ENCODE data around the gene PIAS2. TPM values are rescaled to one million over a fixed set of nuclear protein-coding genes. Genes with fewer than 3 reads are reported as not detected.

PIAS2 gene
- total RNA-seq, 1 experiment from 2014 or later: 30.6 TPM

DNA sequence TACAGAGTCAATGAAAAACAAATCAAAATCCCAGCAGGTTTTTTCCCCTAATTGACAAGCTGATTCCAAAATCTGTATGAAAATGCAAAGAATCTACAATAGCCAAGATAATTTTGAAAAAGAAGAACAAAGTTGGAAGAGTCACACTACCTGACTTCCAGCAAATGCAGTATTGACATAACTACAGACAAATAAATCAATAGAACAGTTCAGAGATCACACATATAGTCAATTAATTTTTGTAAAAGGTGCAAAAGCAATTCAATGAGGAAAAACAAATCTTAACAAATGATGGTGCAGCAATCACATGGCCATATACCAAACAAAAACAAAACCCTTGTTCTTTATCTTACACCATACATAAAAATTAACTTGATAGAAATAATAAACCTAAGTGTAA is 85.9 kb downstream of the PIAS2 start:
- TF ChIP-seq SIN3A (IDR thresholded peaks at IDR 0.05; ENCODE audit: borderline replicate concordance, insufficient read depth, low read depth, low read length) (no peak), POLR2AphosphoS5 (IDR thresholded peaks at IDR 0.05; ENCODE audit: low read depth, low read length) (no peak), TCF7L2 (IDR thresholded peaks at IDR 0.05; ENCODE audit: low read depth, low read length) (no peak)
- TF ChIP-seq, protein P1, sequence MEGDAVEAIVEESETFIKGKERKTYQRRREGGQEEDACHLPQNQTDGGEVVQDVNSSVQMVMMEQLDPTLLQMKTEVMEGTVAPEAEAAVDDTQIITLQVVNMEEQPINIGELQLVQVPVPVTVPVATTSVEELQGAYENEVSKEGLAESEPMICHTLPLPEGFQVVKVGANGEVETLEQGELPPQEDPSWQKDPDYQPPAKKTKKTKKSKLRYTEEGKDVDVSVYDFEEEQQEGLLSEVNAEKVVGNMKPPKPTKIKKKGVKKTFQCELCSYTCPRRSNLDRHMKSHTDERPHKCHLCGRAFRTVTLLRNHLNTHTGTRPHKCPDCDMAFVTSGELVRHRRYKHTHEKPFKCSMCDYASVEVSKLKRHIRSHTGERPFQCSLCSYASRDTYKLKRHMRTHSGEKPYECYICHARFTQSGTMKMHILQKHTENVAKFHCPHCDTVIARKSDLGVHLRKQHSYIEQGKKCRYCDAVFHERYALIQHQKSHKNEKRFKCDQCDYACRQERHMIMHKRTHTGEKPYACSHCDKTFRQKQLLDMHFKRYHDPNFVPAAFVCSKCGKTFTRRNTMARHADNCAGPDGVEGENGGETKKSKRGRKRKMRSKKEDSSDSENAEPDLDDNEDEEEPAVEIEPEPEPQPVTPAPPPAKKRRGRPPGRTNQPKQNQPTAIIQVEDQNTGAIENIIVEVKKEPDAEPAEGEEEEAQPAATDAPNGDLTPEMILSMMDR (IDR thresholded peaks at IDR 0.05): no peak
- TF ChIP-seq, protein P2, sequence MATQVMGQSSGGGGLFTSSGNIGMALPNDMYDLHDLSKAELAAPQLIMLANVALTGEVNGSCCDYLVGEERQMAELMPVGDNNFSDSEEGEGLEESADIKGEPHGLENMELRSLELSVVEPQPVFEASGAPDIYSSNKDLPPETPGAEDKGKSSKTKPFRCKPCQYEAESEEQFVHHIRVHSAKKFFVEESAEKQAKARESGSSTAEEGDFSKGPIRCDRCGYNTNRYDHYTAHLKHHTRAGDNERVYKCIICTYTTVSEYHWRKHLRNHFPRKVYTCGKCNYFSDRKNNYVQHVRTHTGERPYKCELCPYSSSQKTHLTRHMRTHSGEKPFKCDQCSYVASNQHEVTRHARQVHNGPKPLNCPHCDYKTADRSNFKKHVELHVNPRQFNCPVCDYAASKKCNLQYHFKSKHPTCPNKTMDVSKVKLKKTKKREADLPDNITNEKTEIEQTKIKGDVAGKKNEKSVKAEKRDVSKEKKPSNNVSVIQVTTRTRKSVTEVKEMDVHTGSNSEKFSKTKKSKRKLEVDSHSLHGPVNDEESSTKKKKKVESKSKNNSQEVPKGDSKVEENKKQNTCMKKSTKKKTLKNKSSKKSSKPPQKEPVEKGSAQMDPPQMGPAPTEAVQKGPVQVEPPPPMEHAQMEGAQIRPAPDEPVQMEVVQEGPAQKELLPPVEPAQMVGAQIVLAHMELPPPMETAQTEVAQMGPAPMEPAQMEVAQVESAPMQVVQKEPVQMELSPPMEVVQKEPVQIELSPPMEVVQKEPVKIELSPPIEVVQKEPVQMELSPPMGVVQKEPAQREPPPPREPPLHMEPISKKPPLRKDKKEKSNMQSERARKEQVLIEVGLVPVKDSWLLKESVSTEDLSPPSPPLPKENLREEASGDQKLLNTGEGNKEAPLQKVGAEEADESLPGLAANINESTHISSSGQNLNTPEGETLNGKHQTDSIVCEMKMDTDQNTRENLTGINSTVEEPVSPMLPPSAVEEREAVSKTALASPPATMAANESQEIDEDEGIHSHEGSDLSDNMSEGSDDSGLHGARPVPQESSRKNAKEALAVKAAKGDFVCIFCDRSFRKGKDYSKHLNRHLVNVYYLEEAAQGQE (IDR thresholded peaks at IDR 0.05; ENCODE audit: insufficient read depth in 1 of 2, low read depth in 2 of 2, low read length in 1 of 2): no peak
- no peak for DNase-seq (ENCODE audit: low read depth, low spot score)
- H3K36me3 ChIP-seq (ENCODE audit: control insufficient read depth, insufficient read depth, low read length): peaks cover 5% of the 10 kb centered on the region; the same call in 1 of the 2 replicates
- intact Hi-C loops (cut with micrococcal nuclease; ENCODE audit: unreplicated experiment): no loop called here
- ATAC-seq: no peak
- in situ Hi-C loops (cut with HindIII; ENCODE audit: low pct_unique_long_range_greater_than_20kb, low sequenced_read_pairs): no loop called here
- no peak overlapping the region for H3K27ac ChIP-seq (ENCODE audit: low read length)
- no peaks in the 10 kb centered on the region for H3K4me1 ChIP-seq (ENCODE audit: control insufficient read depth, insufficient read depth, low read length)
- CTCF ChIA-PET: no interaction called here
- no TSS peak for BruUV-seq (replicated peaks)
- no peaks in the 10 kb centered on the region for H3K27me3 ChIP-seq (ENCODE audit: control insufficient read depth, insufficient read depth, low read length)
- H3K9me3 ChIP-seq (ENCODE audit: control insufficient read depth, insufficient read depth, low read depth, low read length): no peaks in the 10 kb centered on the region
- POLR2A ChIA-PET: no interaction called here
- no peak overlapping the region for H3K4me3 ChIP-seq (ENCODE audit: low read depth in 2 of 2, low read length in 2 of 2)

DNA sequence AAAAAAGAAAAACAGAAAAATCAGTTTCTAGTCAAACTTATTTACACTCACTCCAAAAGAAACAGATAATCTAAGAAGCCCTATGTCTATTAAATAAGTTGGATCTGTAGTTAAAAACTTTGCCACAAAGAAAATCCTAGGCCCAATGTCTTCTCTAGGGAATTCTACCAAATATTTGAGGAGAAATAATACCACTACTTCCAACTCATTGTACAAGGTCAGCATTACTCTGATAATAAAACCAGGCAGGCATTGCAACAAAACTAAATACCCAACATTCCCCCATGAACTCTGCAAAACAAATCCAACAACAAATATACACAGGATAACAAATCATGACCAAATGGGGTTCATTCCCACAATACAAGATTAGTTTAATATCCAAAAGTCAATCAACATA is 86.7 kb downstream of the PIAS2 start:
- no TSS peak for BruUV-seq (replicated peaks)
- ChIA-PET CTCF (no interaction called here), POLR2A (no interaction called here)
- intact Hi-C loops (cut with micrococcal nuclease; ENCODE audit: unreplicated experiment) (no loop called here), in situ Hi-C loops (cut with HindIII; ENCODE audit: low pct_unique_long_range_greater_than_20kb, low sequenced_read_pairs) (no loop called here)
- no peaks in the 10 kb centered on the region for H3K27me3 ChIP-seq (ENCODE audit: control insufficient read depth, insufficient read depth, low read length)
- H3K4me3 ChIP-seq (ENCODE audit: low read depth in 2 of 2, low read length in 2 of 2): no peak overlapping the region
- H3K36me3 ChIP-seq (ENCODE audit: control insufficient read depth, insufficient read depth, low read length): peaks cover 5% of the 10 kb centered on the region; the same call in 1 of the 2 replicates
- DNase-seq (ENCODE audit: low read depth, low spot score) (no peak), ATAC-seq (no peak)
- no peak overlapping the region for H3K27ac ChIP-seq (ENCODE audit: low read length)
- TF ChIP-seq, protein P2 (IDR thresholded peaks at IDR 0.05; ENCODE audit: insufficient read depth in 1 of 2, low read depth in 2 of 2, low read length in 1 of 2): no peak
- TF ChIP-seq TCF7L2 (IDR thresholded peaks at IDR 0.05; ENCODE audit: low read depth, low read length): no peak
- TF ChIP-seq SIN3A (IDR thresholded peaks at IDR 0.05; ENCODE audit: borderline replicate concordance, insufficient read depth, low read depth, low read length): no peak
- TF ChIP-seq POLR2AphosphoS5 (IDR thresholded peaks at IDR 0.05; ENCODE audit: low read depth, low read length): no peak
- TF ChIP-seq, protein P1 (IDR thresholded peaks at IDR 0.05): no peak
- H3K4me1 ChIP-seq (ENCODE audit: control insufficient read depth, insufficient read depth, low read length): no peaks in the 10 kb centered on the region
- H3K9me3 ChIP-seq (ENCODE audit: control insufficient read depth, insufficient read depth, low read depth, low read length): no peaks in the 10 kb centered on the region
